OCI-LY1 (cell line): ENCODE data around the gene INPP5J.

Experiments used
- EZH2 ChIP-seq: fragments of 200-600 bp; sonication (generic), shearing (Covaris generic); IDR thresholded peaks from 2 replicates; pipeline ENCODE4 v1.8.0; 2017; ENCODE audit warnings: borderline replicate concordance, mixed run types, mild to moderate bottlenecking, antibody characterized with exemption, low read length, moderate library complexity, mixed read lengths
- TF ChIP-seq, protein P1 (sequence below): fragments of 200-600 bp; sonication (generic), shearing (Covaris generic); IDR thresholded peaks from 2 replicates; pipeline ENCODE4 v1.5.1; 2017; ENCODE audit warnings: mild to moderate bottlenecking, antibody characterized with exemption, low read length, moderate library complexity, mixed read lengths

DNA sequence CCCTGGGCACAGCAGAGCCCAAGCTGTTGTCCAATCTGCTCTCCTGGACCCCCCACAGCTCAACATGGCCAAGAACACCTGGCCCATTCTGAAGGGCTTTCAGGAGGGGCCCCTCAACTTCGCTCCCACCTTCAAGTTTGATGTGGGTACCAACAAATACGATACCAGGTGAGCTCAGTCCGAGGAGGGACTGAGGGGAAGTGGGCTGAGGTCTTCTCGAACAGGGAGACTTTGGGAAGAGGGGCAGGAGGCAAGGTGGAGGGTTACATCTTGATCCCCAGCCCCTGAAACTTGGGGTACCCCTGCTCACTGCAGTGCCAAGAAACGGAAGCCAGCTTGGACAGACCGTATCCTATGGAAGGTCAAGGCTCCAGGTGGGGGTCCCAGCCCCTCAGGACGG is 5.4 kb downstream of the INPP5J start:
- TF ChIP-seq, protein P1, sequence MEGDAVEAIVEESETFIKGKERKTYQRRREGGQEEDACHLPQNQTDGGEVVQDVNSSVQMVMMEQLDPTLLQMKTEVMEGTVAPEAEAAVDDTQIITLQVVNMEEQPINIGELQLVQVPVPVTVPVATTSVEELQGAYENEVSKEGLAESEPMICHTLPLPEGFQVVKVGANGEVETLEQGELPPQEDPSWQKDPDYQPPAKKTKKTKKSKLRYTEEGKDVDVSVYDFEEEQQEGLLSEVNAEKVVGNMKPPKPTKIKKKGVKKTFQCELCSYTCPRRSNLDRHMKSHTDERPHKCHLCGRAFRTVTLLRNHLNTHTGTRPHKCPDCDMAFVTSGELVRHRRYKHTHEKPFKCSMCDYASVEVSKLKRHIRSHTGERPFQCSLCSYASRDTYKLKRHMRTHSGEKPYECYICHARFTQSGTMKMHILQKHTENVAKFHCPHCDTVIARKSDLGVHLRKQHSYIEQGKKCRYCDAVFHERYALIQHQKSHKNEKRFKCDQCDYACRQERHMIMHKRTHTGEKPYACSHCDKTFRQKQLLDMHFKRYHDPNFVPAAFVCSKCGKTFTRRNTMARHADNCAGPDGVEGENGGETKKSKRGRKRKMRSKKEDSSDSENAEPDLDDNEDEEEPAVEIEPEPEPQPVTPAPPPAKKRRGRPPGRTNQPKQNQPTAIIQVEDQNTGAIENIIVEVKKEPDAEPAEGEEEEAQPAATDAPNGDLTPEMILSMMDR, result no peak
- no peak for TF ChIP-seq EZH2
